GM18867 (cell line): Measurements from ENCODE around the gene GLRX2.
A peak's percentile ranks its signal among the peaks of the same experiment; 100 is the strongest.
"Not testable (repeated sequence)": the region's sequence is repeated elsewhere in the genome, so short reads cannot be mapped to it uniquely, and the experiment has no call there.

ENCODE experiments used
- ATAC-seq: cut with Tn5 transposase; IDR thresholded peaks from one replicate; pipeline ENCODE4 v1.9.1; 2021; ENCODE audit warnings: mild to moderate bottlenecking, moderate library complexity; ENCODE audit not compliant: unreplicated experiment

GLRX2 gene

GRCh38 chr1:193068013-193068412 is 37.2 kb downstream of the GLRX2 start:
- no peak for ATAC-seq

GRCh38 chr1:193066606-193067005 is 38.6 kb downstream of the GLRX2 start:
- peak; percentile 36 for ATAC-seq

GRCh38 chr1:193065954-193066353 is 39.3 kb downstream of the GLRX2 start:
- ATAC-seq: no peak

DNA sequence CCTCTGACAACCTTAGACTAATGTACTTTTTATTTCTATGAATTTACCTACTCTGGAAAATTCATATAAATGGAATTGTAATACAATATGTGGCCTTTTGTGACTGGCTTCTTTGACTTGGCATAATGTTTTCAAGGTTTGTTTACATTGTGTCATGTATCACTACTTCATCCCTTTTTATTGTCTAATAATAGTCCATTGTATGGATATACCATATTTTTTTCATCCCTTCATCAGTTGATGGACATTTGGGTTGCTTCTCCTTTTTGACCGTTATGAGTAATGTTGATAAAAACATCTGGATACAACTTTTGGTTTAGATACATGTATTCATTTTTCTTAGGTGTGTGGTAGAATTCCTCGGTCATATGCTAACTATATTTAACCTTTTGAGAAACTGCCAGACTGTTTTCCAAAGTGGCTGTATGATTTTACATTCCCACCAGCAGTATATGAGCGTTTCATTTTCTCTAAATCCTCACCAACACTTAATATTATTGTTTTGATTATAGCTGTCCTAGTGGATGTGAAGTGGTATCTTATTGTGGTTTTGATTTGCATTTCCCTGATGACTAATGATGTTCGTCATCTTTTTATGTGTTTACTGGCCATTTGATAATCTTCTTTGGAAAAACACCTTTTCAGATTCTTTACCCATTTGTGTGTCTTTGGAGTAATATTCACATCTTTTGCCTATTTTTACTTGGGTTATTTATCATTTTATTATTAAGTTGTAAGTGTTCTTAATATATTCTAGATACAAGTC is 42.3 kb downstream of the GLRX2 start:
- no peak for ATAC-seq

GRCh38 chr1:193060938-193061337 is 44.3 kb downstream of the GLRX2 start:
- no peak for ATAC-seq

- no peak for ATAC-seq
These were observed 44.8 kb downstream of the GLRX2 start for GRCh38 chr1:193060406-193060805.

DNA sequence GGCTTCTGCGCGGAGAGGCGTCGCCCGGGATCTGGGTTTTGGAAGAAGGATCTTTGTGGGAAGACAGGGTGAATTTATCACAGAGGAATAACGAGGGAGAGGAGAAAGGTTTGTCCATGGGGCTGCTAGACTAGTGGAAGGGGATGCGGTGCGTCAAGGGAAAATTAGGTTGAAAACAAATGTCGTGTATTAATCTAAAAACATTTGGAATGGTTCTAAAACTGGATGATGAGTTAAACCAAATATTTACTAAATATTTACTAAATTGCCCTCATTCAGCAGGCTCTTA is 45.2 kb downstream of the GLRX2 start:
- no peak for ATAC-seq

DNA sequence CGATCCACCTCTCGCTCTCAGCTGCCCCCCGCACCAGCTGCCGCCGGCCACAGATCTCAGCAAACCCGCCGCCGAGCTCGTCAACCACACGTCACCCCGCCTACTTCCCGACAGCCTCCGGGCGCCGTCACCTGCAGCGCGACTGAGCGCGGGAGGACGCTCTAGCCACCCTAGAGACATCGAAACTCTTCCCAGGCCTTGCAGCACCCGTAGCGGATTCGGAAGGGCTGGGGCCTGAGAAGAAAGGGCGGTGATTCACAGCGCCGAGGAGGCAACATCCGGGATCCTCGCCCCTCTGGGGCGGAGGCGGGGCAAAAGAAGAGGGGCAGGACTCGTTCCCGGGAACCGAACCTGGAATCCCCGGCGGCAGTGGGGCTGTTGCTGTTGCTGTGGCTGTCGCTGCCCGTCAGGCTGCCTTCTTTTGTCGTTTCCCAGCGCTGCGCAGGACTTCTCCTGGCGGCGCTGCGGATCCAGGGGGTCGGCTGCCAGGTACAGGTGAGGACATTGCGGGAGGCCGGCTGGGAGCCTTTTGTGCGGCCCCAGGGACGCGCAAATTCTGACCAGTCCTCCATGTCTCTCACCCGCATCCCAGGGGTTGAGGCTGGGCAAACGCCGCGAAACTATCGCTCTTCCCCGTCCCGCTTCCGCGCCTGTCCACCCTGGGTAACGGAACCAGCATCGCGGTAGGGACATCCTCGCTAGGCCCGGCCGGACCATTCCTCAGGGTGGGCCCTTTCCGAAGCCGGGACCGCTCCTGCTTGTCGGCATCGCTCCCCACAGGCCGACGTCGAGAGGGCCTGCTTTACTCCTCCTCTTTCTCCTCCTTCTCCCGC is 45.7 kb downstream of the GLRX2 start, which contains the start of the genes RO60 and UCHL5:
Gene RO60, plus strand, starts transcription at position 331 of the 833 bp plus-strand sequence. CDS start 9,443 bp downstream, outside the sequence.
Gene UCHL5, minus strand, starts transcription at position 79 of the 833 bp plus-strand sequence. CDS start 100 bp downstream, outside the sequence.
- peak; percentile 90 for ATAC-seq

GRCh38 chr1:193058529-193059281 is 46.5 kb downstream of the GLRX2 start:
- peak; percentile 63 for ATAC-seq

GRCh38 chr1:193054169-193054675 is 51.0 kb downstream of the GLRX2 start:
- ATAC-seq: no peak

GRCh38 chr1:193048913-193049312 is 56.3 kb downstream of the GLRX2 start:
- ATAC-seq: not testable (repeated sequence)
